H4 (cell line): ENCODE data around the gene TNFSF10. TPM values are rescaled to one million over a fixed set of nuclear protein-coding genes. Genes with fewer than 3 reads are reported as not detected.

Source experiments
- total RNA-seq: library from RNA; depleted of rRNA; stranded (reverse); fragments of >200 nt; shearing (Covaris generic); gene quantifications from 2 replicates; pipeline ENCODE4 v1.2.3, GENCODE V29; 2014; rRNA removed

TNFSF10 gene
- total RNA-seq, 1 experiment from 2014 or later, result 9.5 TPM

Other genes starting within 250 kb of the TNFSF10 start
- gene GHSR, start 75.0 kb downstream of the TNFSF10 start, total RNA-seq, result not detected in 2 replicates
- 14.0 and 19.8 TPM in 2 replicates for gene NCEH1, start 187.6 kb upstream of the TNFSF10 start, total RNA-seq
- 61.4 and 82.3 TPM in 2 replicates for gene ECT2, start 227.3 kb upstream of the TNFSF10 start, total RNA-seq